LNCaP clone FGC (cell line): ENCODE results near the gene NRAP.

ENCODE experiments used
- DNase-seq: peaks from one replicate; pipeline ENCODE4 v3.0.0-alpha.2; 2011; ENCODE audit warnings: low read depth
- H3K4me3 ChIP-seq: 2 replicates; pipeline ENCODE4 v1.5.1; 2011; ENCODE audit warnings: mild to moderate bottlenecking, low read depth, low read length, control low read depth
- TF ChIP-seq, protein P1 (sequence below): IDR thresholded peaks from 2 replicates; pipeline ENCODE4 v1.5.1; 2012; ENCODE audit warnings: mild to moderate bottlenecking; ENCODE audit not compliant: control insufficient read depth, insufficient read depth; ENCODE audit errors: extremely low read depth

NRAP gene

DNA sequence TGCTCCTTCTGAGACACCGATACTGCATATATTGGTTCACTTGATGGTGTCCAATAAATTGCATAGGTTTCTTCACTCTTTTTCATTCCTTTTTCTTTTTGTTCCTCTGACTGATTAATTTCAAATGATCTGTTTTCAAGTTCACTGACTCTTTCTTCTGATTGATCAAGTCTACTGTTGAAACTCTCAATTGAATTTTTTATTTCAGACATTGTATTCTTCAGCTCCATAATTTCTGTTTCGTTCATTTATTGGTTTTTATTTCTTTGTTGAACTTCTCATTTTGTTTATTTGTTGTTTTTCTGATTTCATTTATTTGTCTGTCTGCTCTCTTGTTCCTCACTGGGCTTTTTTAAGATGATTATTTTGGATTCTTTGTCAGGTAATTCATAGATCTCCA, 29.5 kb upstream of the NRAP start:
- TF ChIP-seq, protein P1, sequence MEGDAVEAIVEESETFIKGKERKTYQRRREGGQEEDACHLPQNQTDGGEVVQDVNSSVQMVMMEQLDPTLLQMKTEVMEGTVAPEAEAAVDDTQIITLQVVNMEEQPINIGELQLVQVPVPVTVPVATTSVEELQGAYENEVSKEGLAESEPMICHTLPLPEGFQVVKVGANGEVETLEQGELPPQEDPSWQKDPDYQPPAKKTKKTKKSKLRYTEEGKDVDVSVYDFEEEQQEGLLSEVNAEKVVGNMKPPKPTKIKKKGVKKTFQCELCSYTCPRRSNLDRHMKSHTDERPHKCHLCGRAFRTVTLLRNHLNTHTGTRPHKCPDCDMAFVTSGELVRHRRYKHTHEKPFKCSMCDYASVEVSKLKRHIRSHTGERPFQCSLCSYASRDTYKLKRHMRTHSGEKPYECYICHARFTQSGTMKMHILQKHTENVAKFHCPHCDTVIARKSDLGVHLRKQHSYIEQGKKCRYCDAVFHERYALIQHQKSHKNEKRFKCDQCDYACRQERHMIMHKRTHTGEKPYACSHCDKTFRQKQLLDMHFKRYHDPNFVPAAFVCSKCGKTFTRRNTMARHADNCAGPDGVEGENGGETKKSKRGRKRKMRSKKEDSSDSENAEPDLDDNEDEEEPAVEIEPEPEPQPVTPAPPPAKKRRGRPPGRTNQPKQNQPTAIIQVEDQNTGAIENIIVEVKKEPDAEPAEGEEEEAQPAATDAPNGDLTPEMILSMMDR: no peak
- DNase-seq: no peak
- no peak overlapping the region for H3K4me3 ChIP-seq

DNA sequence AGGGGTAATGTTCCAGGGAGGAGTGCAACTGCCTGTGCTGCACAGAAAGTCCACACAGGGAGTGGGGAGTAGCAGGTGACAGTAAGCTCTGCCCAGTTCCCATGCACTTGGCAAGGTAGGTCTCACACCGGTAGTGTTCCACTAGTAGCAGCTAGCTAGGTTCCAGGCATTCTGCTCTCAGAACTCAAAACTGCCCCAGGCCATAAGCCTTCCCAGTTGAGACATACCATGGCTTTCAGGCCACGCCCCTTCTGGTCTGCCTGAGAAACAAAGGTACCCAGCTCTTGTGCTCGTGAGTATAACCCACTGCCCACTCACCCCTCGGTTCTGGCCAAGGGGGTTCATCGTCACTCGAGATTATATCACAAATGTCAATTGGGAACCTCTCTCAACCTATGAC, 28.4 kb upstream of the NRAP start:
- no peak for DNase-seq
- TF ChIP-seq, protein P1: no peak
- H3K4me3 ChIP-seq: no peak overlapping the region

DNA sequence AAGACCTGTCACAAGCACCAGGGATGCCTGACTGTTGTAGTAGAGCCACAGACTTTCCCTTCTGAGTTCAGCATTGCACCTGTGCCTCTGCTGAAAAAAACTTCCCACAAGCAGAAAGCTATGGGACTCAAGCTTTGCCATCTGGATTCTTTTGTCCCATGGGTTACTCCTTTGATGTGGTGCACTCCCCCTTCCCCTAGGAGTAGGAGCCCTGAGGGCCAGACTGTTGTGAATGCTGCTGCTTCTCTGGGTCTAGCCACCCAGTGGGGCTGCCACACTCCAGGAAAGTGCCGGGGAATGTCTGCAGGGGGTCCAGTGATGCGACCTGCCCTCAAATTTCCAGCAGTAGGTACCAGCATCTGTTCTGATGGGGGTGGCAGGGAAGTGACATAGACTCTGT, 27.5 kb upstream of the NRAP start:
- no peak overlapping the region for H3K4me3 ChIP-seq
- TF ChIP-seq, protein P1: no peak
- no peak for DNase-seq

DNA sequence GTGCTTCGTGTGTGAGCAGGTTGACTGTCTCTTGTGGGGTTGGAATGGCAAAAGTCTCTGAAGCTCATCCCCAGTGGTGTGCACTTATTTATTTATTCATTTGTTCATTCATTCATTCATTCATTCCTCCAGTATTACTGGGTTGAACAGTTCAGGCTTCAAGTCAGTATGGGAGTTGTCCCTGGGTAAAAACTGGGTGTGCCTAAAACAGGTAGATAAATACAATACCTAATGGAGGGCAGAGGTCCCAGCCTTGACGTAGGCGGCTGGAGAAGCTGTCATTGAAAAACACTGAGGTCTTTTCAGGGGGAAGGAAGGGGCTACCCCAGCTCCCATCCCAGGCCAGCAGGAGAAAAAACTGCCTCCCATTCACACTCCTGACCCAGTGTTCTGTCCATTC, 26.9 kb upstream of the NRAP start:
- TF ChIP-seq, protein P1: no peak
- no peak overlapping the region for H3K4me3 ChIP-seq
- DNase-seq: no peak

DNA sequence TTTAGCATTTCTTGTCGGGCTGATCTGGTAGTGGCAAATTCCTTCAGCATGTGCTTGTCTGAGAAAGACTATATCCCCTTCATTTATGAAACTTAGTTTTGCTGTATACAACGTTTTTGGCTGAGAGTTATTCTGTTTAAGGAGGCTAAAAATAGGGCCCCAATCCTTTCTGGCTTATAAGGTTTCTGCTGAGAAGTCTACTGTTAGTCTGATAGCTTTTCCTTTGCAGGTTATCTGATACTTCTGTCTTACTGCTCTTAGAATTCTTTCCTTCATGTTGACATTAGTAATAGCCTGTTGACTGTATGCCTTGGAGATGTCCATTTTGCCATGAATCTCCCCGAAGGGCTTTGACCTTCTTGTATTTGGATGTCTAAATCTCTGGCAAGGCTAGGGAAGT, 25.7 kb upstream of the NRAP start:
- TF ChIP-seq, protein P1: no peak
- no peak for DNase-seq
- no peak overlapping the region for H3K4me3 ChIP-seq

DNA sequence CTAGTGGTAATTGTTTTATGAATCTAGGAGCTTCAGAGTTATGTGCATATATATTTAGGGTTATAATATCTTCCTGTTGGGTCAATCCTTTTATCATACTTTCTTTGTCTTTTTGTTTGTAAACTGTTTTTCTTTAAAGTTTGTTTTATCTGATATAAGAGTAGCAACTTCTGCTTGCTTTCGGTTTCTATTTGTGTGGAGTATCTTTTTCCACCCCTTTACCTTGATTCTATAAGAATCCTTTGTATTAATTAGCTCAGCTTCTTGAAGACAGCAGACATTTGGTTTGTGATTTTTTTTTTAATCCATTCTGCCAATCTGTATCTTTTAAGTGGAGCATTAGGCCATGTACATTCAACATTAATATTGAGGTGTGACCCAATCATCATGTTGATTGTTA, 25.2 kb upstream of the NRAP start:
- DNase-seq: no peak
- TF ChIP-seq, protein P1: no peak
- H3K4me3 ChIP-seq: no peak overlapping the region

DNA sequence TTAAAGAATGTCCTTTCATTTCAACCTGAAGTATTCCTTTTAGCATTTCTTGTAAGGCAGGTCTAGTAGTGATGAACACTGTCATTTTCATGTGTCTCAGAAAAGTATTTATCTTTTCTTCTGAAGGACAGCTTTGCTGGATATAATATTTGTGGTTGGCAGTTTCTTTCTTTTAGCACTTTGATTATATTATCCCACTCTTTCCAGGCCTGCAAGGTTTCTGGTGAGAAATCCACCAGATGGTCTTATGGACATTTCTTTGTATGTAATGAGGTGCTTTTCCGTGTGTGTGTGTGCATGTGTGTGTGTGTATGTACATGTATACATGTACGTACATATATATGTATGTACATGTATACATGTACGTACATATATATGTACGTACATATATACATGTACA, 23.2 kb upstream of the NRAP start:
- DNase-seq: no peak
- H3K4me3 ChIP-seq: no peak overlapping the region
- TF ChIP-seq, protein P1: no peak
